Measurements from ENCODE around the gene CYP11A1. TPM values are rescaled to one million over a fixed set of nuclear protein-coding genes. Genes with fewer than 3 reads are reported as not detected.

Gene CYP11A1
- total RNA-seq, 1 experiment from 2014 or later, result not detected

DNA sequence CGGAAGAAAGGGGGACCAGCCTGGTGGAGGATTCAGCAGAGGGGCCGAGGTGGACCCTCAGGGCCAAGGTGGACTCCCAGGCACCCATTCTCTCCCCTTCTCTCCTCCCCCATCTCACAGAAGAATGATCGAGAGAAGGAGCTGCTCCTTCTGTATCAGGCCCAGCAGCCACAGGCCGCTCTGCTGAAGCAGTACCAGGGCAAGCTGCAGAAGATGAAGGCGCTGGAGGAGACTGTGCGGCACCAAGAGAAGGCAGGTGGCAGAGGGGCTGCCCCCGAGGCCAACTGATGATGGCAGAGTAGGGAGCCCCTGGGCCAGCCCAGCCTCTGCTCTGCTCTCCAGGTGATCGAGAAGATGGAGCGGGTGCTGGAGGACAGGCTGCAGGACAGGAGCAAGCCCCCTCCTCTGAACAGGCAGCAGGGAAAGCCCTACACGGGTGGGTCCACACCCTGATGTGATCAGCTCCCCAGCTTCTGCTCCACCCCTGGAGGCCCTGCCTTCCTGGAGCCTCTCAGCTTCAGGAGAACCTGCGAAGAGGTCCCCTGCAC, 36.5 kb downstream of the CYP11A1 start:
- no peaks in the 10 kb centered on the region for H3K36me3 ChIP-seq (ENCODE audit: insufficient read depth, low read length)
- H2AFZ ChIP-seq (ENCODE audit: low read length), result no peak overlapping the region
- H3K9ac ChIP-seq (ENCODE audit: low read length), result no peak overlapping the region
- H3K27me3 ChIP-seq (ENCODE audit: low read length), result no peaks in the 10 kb centered on the region
- H3K4me3 ChIP-seq (ENCODE audit: low read length), result no peak overlapping the region
- no peaks in the 10 kb centered on the region for H3K9me3 ChIP-seq (ENCODE audit: low read length)
- no peak for DNase-seq
- H3K4me2 ChIP-seq (ENCODE audit: low read depth, low read length, poor library complexity, severe bottlenecking), result no peak overlapping the region
- peaks cover 12% of the 10 kb centered on the region for H3K4me1 ChIP-seq (ENCODE audit: low read length)
- no peak overlapping the region for H3K27ac ChIP-seq (ENCODE audit: low read length)
- no peaks in the 10 kb centered on the region for H3K79me2 ChIP-seq (ENCODE audit: low read length)
- no peaks in the 10 kb centered on the region for H4K20me1 ChIP-seq (ENCODE audit: insufficient read depth, low read depth, low read length)
- H3K9me2 ChIP-seq (replicated peaks; ENCODE audit: insufficient read depth, low read length), result no peaks in the 10 kb centered on the region

DNA sequence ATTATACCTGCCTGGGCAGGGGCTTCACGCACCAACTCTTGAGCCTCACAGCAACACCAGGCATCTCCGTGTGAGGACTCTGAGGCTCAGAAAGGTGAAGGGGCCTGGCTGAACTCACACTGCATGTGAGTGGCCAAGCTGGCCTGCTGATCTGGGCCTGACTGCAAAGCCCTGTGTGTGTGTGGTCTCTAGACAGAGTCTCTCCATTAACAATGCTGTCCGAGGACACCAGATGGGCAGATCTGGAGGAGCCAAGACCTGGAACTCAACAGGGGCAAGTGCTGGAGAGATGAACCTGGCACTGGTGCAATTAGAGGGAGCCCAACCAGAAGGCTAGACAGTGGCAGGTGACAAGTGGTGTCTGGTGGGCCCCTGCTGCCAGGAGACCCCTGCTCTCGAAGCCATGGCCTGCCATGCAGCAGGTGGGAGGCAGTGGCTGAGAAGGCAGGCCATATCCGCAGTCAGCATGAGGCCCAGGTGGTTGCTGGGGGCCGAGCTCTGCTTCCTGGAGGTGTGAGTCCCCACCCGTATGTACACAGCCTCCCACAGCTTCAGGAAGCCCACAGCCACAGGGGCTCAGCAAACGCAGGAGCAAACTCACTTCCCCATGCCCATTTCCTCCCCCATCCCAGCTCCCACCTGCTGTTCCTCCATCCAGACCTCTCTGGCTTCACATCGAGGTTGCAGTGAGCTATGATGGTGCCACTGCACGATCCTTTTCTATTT, 39.0 kb downstream of the CYP11A1 start:
- no peaks in the 10 kb centered on the region for H3K9me3 ChIP-seq (ENCODE audit: low read length)

DNA sequence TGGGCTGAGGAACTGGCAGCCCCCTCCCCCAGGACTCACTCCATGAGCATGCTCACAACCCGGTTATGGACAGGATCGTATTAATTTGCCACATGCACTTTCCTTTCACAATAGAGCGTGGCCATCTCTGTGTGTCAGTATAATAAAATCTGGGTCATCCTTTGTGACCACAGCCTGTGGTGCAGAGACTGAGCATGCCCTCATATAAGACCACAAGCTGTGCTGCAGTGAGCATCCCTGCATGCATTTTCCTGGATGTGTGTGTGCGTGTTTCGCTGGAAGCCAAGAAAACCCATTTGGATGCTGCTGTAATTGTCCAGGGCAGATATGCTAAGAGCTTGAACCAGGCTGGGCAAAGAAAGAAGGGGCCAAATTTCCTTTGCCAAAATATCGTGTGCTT, 39.7 kb downstream of the CYP11A1 start:
- H3K27ac ChIP-seq (ENCODE audit: low read length), result no peak overlapping the region
- no peaks in the 10 kb centered on the region for H4K20me1 ChIP-seq (ENCODE audit: insufficient read depth, low read depth, low read length)
- no peak overlapping the region for H3K9ac ChIP-seq (ENCODE audit: low read length)
- no peaks in the 10 kb centered on the region for H3K79me2 ChIP-seq (ENCODE audit: low read length)
- peaks cover 12% of the 10 kb centered on the region for H3K4me1 ChIP-seq (ENCODE audit: low read length)
- H3K4me2 ChIP-seq (ENCODE audit: low read depth, low read length, poor library complexity, severe bottlenecking), result no peak overlapping the region
- no peaks in the 10 kb centered on the region for H3K9me3 ChIP-seq (ENCODE audit: low read length)
- H3K9me2 ChIP-seq (replicated peaks; ENCODE audit: insufficient read depth, low read length), result no peaks in the 10 kb centered on the region
- H3K27me3 ChIP-seq (ENCODE audit: low read length), result no peaks in the 10 kb centered on the region
- H3K4me3 ChIP-seq (ENCODE audit: low read length), result no peak overlapping the region
- no peaks in the 10 kb centered on the region for H3K36me3 ChIP-seq (ENCODE audit: insufficient read depth, low read length)
- no peak for DNase-seq
- no peak overlapping the region for H2AFZ ChIP-seq (ENCODE audit: low read length)

More for the DNA sequence above, 39.0 kb downstream of the CYP11A1 start:
- H3K27me3 ChIP-seq (ENCODE audit: low read length), result no peaks in the 10 kb centered on the region
- DNase-seq, result no peak
- H3K9ac ChIP-seq (ENCODE audit: low read length), result no peak overlapping the region
- no peaks in the 10 kb centered on the region for H4K20me1 ChIP-seq (ENCODE audit: insufficient read depth, low read depth, low read length)
- no peak overlapping the region for H3K27ac ChIP-seq (ENCODE audit: low read length)
- no peak overlapping the region for H2AFZ ChIP-seq (ENCODE audit: low read length)
- H3K9me2 ChIP-seq (replicated peaks; ENCODE audit: insufficient read depth, low read length), result no peaks in the 10 kb centered on the region
- no peak overlapping the region for H3K4me3 ChIP-seq (ENCODE audit: low read length)
- no peaks in the 10 kb centered on the region for H3K79me2 ChIP-seq (ENCODE audit: low read length)
- H3K36me3 ChIP-seq (ENCODE audit: insufficient read depth, low read length), result no peaks in the 10 kb centered on the region
- peaks cover 12% of the 10 kb centered on the region for H3K4me1 ChIP-seq (ENCODE audit: low read length)
- H3K4me2 ChIP-seq (ENCODE audit: low read depth, low read length, poor library complexity, severe bottlenecking), result no peak overlapping the region

DNA sequence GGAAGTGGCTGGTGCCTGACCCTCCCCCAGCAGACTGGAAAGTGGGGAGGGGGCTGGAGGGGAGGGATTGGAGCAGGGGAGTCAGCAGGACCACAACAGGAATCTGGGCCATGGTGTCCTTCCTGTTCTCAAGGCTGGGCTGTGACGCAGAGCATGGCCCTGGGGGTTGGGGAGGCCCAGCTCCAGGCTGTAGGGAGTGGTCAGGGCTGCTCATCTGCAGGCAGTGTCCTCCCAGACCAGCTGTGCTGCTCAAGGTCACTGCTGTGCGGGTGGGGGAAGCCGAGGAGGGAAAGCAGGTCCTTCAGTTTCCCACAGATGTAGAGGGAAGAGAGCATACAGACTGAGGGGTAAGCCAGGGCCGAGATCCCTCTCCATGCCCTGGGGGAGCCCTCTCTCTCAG, 40.7 kb downstream of the CYP11A1 start:
- no peak overlapping the region for H3K4me3 ChIP-seq (ENCODE audit: low read length)
- H3K79me2 ChIP-seq (ENCODE audit: low read length), result no peaks in the 10 kb centered on the region
- no peaks in the 10 kb centered on the region for H4K20me1 ChIP-seq (ENCODE audit: insufficient read depth, low read depth, low read length)
- no peaks in the 10 kb centered on the region for H3K36me3 ChIP-seq (ENCODE audit: insufficient read depth, low read length)
- H3K9ac ChIP-seq (ENCODE audit: low read length), result no peak overlapping the region
- H3K27ac ChIP-seq (ENCODE audit: low read length), result no peak overlapping the region
- DNase-seq, result no peak
- no peaks in the 10 kb centered on the region for H3K9me3 ChIP-seq (ENCODE audit: low read length)
- no peaks in the 10 kb centered on the region for H3K9me2 ChIP-seq (replicated peaks; ENCODE audit: insufficient read depth, low read length)
- peaks cover 12% of the 10 kb centered on the region for H3K4me1 ChIP-seq (ENCODE audit: low read length)
- no peak overlapping the region for H3K4me2 ChIP-seq (ENCODE audit: low read depth, low read length, poor library complexity, severe bottlenecking)
- no peak overlapping the region for H2AFZ ChIP-seq (ENCODE audit: low read length)
- H3K27me3 ChIP-seq (ENCODE audit: low read length), result no peaks in the 10 kb centered on the region

DNA sequence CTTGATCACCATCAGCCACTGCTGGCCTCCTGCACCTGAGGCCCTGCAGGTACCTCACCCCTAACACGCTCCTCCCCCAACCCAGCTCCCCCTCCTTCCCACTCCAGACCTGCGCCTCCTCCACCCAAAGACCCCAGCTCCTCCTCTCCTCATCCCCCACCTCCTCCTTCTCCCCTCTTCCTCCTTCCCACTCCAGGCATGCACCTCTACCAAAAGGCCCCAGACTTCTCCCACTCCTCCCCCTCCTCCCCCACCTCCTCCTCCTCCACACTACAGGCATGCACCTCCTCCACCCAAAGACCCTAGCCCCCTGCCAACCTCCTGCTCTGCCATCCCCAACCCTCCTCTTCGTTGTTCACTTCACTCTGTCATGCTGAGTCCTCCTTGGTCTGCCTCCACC, 42.7 kb downstream of the CYP11A1 start:
- H3K9ac ChIP-seq (ENCODE audit: low read length), result no peak overlapping the region

DNA sequence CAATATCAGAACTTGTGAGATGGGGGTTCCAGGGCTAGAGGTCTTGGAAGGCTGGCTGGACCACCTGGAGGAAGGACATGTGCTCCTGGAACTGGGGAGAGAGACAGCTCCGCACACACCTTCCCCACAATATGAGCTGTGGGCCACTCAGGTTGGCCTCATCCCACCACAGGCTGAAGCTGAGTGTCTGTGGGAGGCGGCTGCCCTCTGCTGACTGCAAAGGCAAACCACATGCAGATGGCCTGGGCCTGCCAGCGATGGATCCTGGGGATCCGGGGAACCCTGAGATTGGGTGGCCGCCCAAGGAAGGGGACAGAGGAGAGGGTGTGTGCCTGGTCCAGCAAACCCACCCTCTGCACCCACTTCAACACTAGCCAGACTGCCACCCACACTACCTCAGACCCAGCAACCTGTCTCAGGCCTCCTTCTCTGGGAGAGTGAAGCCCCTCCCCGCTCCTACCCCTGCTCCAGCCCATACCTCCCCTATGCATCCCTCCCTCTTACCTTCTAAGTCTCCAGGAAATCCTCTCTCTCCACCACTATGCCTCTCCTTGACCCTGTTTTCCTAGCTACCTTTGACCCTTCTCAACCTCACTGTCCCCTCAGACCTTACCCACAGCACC, 44.8 kb downstream of the CYP11A1 start:
- Histone ChIP-seq H3K27ac (ENCODE audit: low read length) (no peak overlapping the region), H3K4me3 (ENCODE audit: low read length) (no peak overlapping the region), H3K9me2 (replicated peaks; ENCODE audit: insufficient read depth, low read length) (no peaks in the 10 kb centered on the region), H2AFZ (ENCODE audit: low read length) (no peak overlapping the region), H3K4me1 (ENCODE audit: low read length) (no peaks in the 10 kb centered on the region), H3K36me3 (ENCODE audit: insufficient read depth, low read length) (no peaks in the 10 kb centered on the region), H4K20me1 (ENCODE audit: insufficient read depth, low read depth, low read length) (no peaks in the 10 kb centered on the region), H3K27me3 (ENCODE audit: low read length) (no peaks in the 10 kb centered on the region), H3K9me3 (ENCODE audit: low read length) (no peaks in the 10 kb centered on the region), H3K4me2 (ENCODE audit: low read depth, low read length, poor library complexity, severe bottlenecking) (no peak overlapping the region), H3K9ac (ENCODE audit: low read length) (no peak overlapping the region), H3K79me2 (ENCODE audit: low read length) (no peaks in the 10 kb centered on the region)
- peak; percentile 85 for DNase-seq

More for the DNA sequence above, 42.7 kb downstream of the CYP11A1 start:
- Histone ChIP-seq H3K4me3 (ENCODE audit: low read length) (no peak overlapping the region), H4K20me1 (ENCODE audit: insufficient read depth, low read depth, low read length) (no peaks in the 10 kb centered on the region), H3K4me1 (ENCODE audit: low read length) (peaks cover 12% of the 10 kb centered on the region), H3K79me2 (ENCODE audit: low read length) (no peaks in the 10 kb centered on the region), H3K27me3 (ENCODE audit: low read length) (no peaks in the 10 kb centered on the region), H3K9me3 (ENCODE audit: low read length) (no peaks in the 10 kb centered on the region), H3K36me3 (ENCODE audit: insufficient read depth, low read length) (no peaks in the 10 kb centered on the region), H3K4me2 (ENCODE audit: low read depth, low read length, poor library complexity, severe bottlenecking) (no peak overlapping the region), H3K27ac (ENCODE audit: low read length) (no peak overlapping the region), H2AFZ (ENCODE audit: low read length) (no peak overlapping the region), H3K9me2 (replicated peaks; ENCODE audit: insufficient read depth, low read length) (no peaks in the 10 kb centered on the region)
- DNase-seq, result no peak

DNA sequence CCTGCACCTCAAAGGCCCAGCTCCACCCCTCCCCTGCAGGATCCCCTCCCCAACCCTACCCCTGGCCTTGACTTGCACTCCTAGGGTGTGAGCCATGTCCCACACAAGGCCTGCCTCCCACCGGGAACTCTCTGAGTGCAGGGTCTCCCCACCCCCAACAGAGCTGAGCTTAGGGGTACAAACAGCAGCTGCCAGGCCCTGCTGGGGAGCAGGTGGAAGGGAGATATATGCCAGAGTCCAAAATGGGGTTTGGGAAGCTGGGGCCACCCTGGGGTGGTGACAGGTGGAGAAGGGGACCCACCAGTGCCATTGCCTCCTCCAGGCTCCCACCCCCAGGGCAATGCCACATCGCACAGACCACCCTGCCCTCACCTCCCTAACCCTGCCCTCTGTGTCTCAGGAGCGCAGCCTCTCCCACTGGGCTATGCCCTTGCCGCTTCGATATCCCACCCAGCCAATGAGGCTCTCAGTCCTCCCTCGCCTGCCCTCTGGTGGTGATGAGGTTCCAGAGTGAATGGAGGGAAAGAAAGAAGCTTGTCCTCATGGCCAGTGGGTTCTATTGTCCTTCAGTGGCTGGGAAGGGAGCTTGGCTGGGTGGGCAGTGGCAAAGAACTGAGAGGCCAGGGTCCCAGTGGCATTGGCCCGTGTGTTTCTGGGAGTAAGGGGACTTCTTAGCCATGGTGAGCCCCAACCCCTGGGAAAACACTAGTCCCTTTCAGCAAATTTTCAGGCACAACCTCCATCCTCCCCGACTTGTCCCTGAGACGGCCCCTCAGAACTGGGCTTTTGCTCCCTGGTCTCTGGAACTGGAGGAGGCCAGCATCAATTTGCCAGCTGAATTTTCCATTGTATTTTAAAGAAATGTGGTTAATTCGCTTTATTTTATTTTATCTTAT, 46.8 kb downstream of the CYP11A1 start:
- no peak overlapping the region for H3K27ac ChIP-seq (ENCODE audit: low read length)
- H4K20me1 ChIP-seq (ENCODE audit: insufficient read depth, low read depth, low read length), result no peaks in the 10 kb centered on the region
- no peaks in the 10 kb centered on the region for H3K27me3 ChIP-seq (ENCODE audit: low read length)
- no peak overlapping the region for H2AFZ ChIP-seq (ENCODE audit: low read length)
- H3K4me2 ChIP-seq (ENCODE audit: low read depth, low read length, poor library complexity, severe bottlenecking), result no peak overlapping the region
- peak; percentile 81 for DNase-seq
- no peaks in the 10 kb centered on the region for H3K9me3 ChIP-seq (ENCODE audit: low read length)
- no peaks in the 10 kb centered on the region for H3K9me2 ChIP-seq (replicated peaks; ENCODE audit: insufficient read depth, low read length)
- H3K4me3 ChIP-seq (ENCODE audit: low read length), result no peak overlapping the region
- no peaks in the 10 kb centered on the region for H3K36me3 ChIP-seq (ENCODE audit: insufficient read depth, low read length)
- peaks cover 3% of the 10 kb centered on the region for H3K4me1 ChIP-seq (ENCODE audit: low read length)
- no peak overlapping the region for H3K9ac ChIP-seq (ENCODE audit: low read length)
- H3K79me2 ChIP-seq (ENCODE audit: low read length), result no peaks in the 10 kb centered on the region

Data from Karpas-422 (cell line).